PC-9 (cell line): ENCODE results near the gene CCKAR.

ENCODE experiments used
- EZH2 ChIP-seq: fragments of 200-600 bp; sonication (generic); IDR thresholded peaks from 2 replicates; pipeline ENCODE4 v1.8.0; 2017; ENCODE audit warnings: antibody characterized with exemption, low read depth
- TF ChIP-seq, protein P1 (sequence below): fragments of 200-600 bp; sonication (generic); conservative IDR thresholded peaks from 2 replicates; pipeline ENCODE4 v1.6.1; 2017; ENCODE audit warnings: mixed run types, antibody characterized with exemption, mild to moderate bottlenecking, moderate library complexity

DNA sequence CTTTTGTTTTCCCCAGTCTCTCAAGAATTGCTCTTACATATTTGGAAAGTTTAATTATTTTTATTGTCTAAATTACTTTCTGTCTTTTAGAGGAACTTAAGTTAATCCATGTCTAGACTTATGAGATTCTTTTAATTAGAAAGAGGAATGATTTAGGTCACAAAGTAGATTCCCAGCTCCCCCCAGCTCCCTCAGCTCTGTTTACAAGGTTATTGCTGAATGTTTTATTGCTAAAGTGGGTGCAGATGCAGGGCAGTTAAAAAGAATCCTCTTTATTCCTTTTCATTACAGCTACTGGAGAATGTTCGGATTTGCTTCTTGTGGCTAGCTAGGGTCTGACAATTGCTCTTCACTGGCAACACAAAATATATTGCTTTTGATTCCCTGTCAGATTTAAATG is 33.7 kb upstream of the CCKAR start:
- TF ChIP-seq, protein P1, sequence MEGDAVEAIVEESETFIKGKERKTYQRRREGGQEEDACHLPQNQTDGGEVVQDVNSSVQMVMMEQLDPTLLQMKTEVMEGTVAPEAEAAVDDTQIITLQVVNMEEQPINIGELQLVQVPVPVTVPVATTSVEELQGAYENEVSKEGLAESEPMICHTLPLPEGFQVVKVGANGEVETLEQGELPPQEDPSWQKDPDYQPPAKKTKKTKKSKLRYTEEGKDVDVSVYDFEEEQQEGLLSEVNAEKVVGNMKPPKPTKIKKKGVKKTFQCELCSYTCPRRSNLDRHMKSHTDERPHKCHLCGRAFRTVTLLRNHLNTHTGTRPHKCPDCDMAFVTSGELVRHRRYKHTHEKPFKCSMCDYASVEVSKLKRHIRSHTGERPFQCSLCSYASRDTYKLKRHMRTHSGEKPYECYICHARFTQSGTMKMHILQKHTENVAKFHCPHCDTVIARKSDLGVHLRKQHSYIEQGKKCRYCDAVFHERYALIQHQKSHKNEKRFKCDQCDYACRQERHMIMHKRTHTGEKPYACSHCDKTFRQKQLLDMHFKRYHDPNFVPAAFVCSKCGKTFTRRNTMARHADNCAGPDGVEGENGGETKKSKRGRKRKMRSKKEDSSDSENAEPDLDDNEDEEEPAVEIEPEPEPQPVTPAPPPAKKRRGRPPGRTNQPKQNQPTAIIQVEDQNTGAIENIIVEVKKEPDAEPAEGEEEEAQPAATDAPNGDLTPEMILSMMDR, result no peak
- no peak for TF ChIP-seq EZH2
